ENCODE data around the gene KDM7A.

Gene KDM7A

GRCh38 chr7:140051820-140052219, 125.0 kb downstream of the KDM7A start:
- no peak for DNase-seq

GRCh38 chr7:140050100-140050499, 126.7 kb downstream of the KDM7A start:
- no peak for DNase-seq

GRCh38 chr7:140049339-140050024, 127.3 kb downstream of the KDM7A start:
- DNase-seq, result no peak

GRCh38 chr7:140048989-140049338, 127.8 kb downstream of the KDM7A start:
- no peak for DNase-seq

GRCh38 chr7:140048138-140048537, 128.6 kb downstream of the KDM7A start:
- DNase-seq, result no peak

GRCh38 chr7:140047197-140047596, 129.6 kb downstream of the KDM7A start:
- DNase-seq, result no peak

DNA sequence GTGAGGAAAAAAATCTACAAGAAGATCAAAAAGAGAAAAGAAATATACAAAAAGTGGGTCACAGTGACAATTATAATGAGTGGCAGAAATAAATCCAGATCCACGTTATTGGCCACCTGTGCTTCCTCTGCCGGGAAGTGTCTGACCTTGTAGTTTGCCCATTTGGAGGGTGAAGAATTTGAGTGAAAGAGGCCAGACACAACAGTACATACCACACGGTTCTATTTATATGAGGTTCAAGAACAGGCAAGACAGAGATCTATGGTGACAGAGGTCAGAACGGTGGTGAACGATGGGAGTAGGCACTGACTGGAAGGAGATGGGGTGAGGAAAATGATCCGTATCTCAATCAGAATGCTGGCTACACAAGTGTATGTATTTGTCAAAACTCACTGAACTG, 131.1 kb downstream of the KDM7A start:
- DNase-seq, result no peak

- DNase-seq, result no peak
Observed at GRCh38 chr7:140044251-140044650, 132.5 kb downstream of the KDM7A start.

DNA sequence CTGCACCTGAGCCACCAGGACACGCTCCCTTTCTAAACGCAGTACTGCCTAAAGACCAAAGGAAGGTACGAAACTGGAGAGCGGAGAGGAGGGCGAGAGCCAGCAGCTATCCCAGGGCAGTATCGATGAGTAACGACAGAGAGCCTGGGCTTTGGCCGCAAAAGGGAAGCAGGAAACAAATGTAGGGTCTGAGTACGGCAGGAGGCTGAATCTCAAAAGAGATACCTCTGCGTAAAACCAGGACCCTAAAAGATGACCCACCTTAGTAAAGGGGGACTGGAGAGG, 134.5 kb downstream of the KDM7A start:
- no peak for DNase-seq

- no peak for DNase-seq
Observed at GRCh38 chr7:140041659-140042385, 135.0 kb downstream of the KDM7A start.

DNA sequence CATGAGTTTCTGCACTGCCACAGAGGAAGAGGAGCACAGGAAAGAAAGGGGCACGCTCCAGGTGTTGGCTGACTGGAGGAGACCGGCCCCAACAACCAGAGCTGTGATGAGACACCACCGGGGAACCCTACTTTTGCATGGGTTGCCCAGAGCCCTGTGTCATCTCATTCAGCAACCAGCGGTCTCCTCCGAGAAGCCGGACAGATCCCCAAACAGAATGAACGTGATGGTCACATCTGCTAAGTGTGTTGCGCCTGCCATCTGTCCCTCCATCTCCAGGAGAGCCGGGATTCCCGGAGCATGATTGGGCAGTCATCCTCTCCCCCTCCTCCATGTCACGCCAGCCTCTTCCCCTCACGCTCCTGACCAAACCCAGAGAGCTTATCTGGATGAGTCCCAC, 136.9 kb downstream of the KDM7A start:
- no peak for DNase-seq

- no peak for DNase-seq
Observed at GRCh38 chr7:140039066-140039465, 137.7 kb downstream of the KDM7A start.

DNA sequence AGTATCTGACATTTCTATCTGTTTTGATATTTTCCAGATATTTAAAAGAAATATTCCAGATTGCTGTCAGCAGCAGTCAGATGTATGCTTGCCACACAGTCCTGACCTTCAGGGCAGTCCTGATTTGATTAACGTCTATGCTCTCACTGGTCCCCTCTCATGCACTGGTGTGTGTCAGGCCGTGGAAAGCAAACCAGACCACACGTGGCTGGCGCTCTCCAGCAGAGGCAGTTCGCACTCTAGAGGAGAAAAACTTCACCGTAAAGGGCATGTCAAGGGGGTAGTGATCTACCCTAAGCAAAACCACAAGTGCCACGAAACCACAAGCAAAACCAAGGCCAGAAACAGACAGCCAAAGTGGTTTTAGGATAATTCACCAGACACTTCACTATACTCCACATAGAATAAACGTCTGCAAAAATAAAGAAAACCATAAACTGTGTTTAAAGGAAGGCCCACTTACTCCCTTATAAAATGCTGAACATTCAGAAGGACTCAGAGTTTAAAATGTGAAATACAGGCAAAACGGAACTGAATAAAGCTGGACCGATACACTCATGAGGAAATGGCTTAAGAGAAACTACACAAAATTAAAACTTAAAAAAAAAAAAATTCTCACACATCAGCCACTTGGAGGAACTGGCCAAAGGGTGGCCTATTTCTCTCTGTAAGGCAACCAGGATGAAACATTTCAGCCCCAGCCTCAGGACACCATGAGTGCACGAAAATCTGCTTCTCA, 140.4 kb downstream of the KDM7A start:
- no peak for DNase-seq

GRCh38 chr7:140035400-140036223, 141.2 kb downstream of the KDM7A start:
- no peak for DNase-seq
